DOHH2 (cell line): ENCODE measurements around the gene PMPCA.

Source experiments
- H3F3A ChIP-seq: fragments of 200-600 bp; sonication (generic), shearing (Covaris generic); 2 replicates; pipeline ENCODE4 v1.6.0; 2016; ENCODE audit warnings: antibody characterized with exemption, mild to moderate bottlenecking; ENCODE audit not compliant: control insufficient read depth, insufficient read depth
- H3K27ac ChIP-seq: fragments of 200-600 bp; sonication (generic); 2 replicates; pipeline ENCODE4 v1.5.1; 2014; ENCODE audit warnings: low read depth, mild to moderate bottlenecking, low read length, moderate library complexity
- H3K27me3 ChIP-seq: fragments of 200-600 bp; sonication (generic); 2 replicates; pipeline ENCODE4 v1.6.1; 2014; ENCODE audit warnings: mild to moderate bottlenecking, low read length, mixed read lengths; ENCODE audit not compliant: control insufficient read depth
- H3K36me3 ChIP-seq: fragments of 200-600 bp; sonication (generic); 2 replicates; pipeline ENCODE4 v1.6.1; 2014; ENCODE audit warnings: mild to moderate bottlenecking, low read length, moderate library complexity, mixed read lengths; ENCODE audit not compliant: control insufficient read depth
- H3K4me1 ChIP-seq: fragments of 200-600 bp; sonication (generic); 2 replicates; pipeline ENCODE4 v1.6.1; 2014; ENCODE audit warnings: mild to moderate bottlenecking, low read length, mixed read lengths; ENCODE audit not compliant: control insufficient read depth
- H3K4me2 ChIP-seq: fragments of 200-600 bp; sonication (generic); 2 replicates; pipeline ENCODE4 v1.6.0; 2014; ENCODE audit warnings: mild to moderate bottlenecking, low read length, moderate library complexity
- H3K4me3 ChIP-seq: fragments of 200-600 bp; sonication (generic); 2 replicates; pipeline ENCODE4 v1.5.1; 2014; ENCODE audit warnings: mild to moderate bottlenecking, low read length, mixed read lengths
- H3K79me2 ChIP-seq: fragments of 200-600 bp; sonication (generic); 2 replicates; pipeline ENCODE4 v1.6.1; 2014; ENCODE audit warnings: mild to moderate bottlenecking, low read length, mixed read lengths; ENCODE audit not compliant: control insufficient read depth
- H3K9me2 ChIP-seq: fragments of 200-600 bp; sonication (generic); replicated peaks from 2 replicates; pipeline ENCODE4 v1.6.1; 2014; ENCODE audit warnings: mild to moderate bottlenecking, low read length, mixed read lengths; ENCODE audit not compliant: control insufficient read depth
- H3K9me3 ChIP-seq: fragments of 200-600 bp; sonication (generic); 2 replicates; pipeline ENCODE4 v1.6.1; 2014; ENCODE audit warnings: antibody characterized with exemption, low read length, mixed read lengths; ENCODE audit not compliant: control insufficient read depth, insufficient read depth
- H4K20me1 ChIP-seq: fragments of 200-600 bp; sonication (generic); 2 replicates; pipeline ENCODE4 v1.6.0; 2014; ENCODE audit warnings: low read depth, mild to moderate bottlenecking, antibody characterized with exemption, low read length, moderate library complexity; ENCODE audit not compliant: control insufficient read depth, insufficient read depth
- CTCF ChIP-seq: fragments of 200-600 bp; sonication (generic); IDR thresholded peaks from one replicate; pipeline ENCODE4 v1.5.1; 2014; ENCODE audit warnings: antibody characterized with exemption, mild to moderate bottlenecking, low read depth, low read length; ENCODE audit not compliant: poor library complexity, severe bottlenecking
- EZH2phosphoT487 ChIP-seq: fragments of 200-600 bp; sonication (generic); IDR thresholded peaks from 2 replicates; pipeline ENCODE4 v1.6.1; 2017; ENCODE audit warnings: borderline replicate concordance, mild to moderate bottlenecking, antibody characterized with exemption, low read length, moderate library complexity, mixed read lengths

Gene PMPCA

GRCh38 chr9:136443687-136444086 is 33.2 kb downstream of the PMPCA start:
- H3K27ac ChIP-seq, result no peak overlapping the region
- no peak overlapping the region for H3K4me2 ChIP-seq
- H3K36me3 ChIP-seq, result peaks cover 67% of the 10 kb centered on the region
- peaks cover 5% of the 10 kb centered on the region for H3K4me1 ChIP-seq
- no peaks in the 10 kb centered on the region for H3K27me3 ChIP-seq
- H3K9me2 ChIP-seq, result no peaks in the 10 kb centered on the region
- H3F3A ChIP-seq, result peaks cover 9% of the 10 kb centered on the region; the same call in 1 of the 2 replicates
- no peak for TF ChIP-seq EZH2phosphoT487
- no peak for TF ChIP-seq CTCF
- no peaks in the 10 kb centered on the region for H3K9me3 ChIP-seq
- no peak overlapping the region for H3K4me3 ChIP-seq
- no peaks in the 10 kb centered on the region for H4K20me1 ChIP-seq
- H3K79me2 ChIP-seq, result peaks cover 8% of the 10 kb centered on the region

GRCh38 chr9:136444102-136444501 is 33.6 kb downstream of the PMPCA start:
- H3K36me3 ChIP-seq, result peaks cover 71% of the 10 kb centered on the region
- H3F3A ChIP-seq, result peaks cover 9% of the 10 kb centered on the region; the same call in 1 of the 2 replicates
- H3K27ac ChIP-seq, result no peak overlapping the region
- H3K27me3 ChIP-seq, result no peaks in the 10 kb centered on the region
- no peaks in the 10 kb centered on the region for H3K9me2 ChIP-seq
- no peaks in the 10 kb centered on the region for H3K9me3 ChIP-seq
- TF ChIP-seq EZH2phosphoT487 (no peak), CTCF (no peak)
- H3K4me3 ChIP-seq, result no peak overlapping the region
- H3K4me2 ChIP-seq, result no peak overlapping the region
- no peaks in the 10 kb centered on the region for H4K20me1 ChIP-seq
- peaks cover 5% of the 10 kb centered on the region for H3K4me1 ChIP-seq
- H3K79me2 ChIP-seq, result peaks cover 4% of the 10 kb centered on the region

- no peaks in the 10 kb centered on the region for H3K9me2 ChIP-seq
- no peak overlapping the region for H3K4me3 ChIP-seq
- no peak overlapping the region for H3K4me2 ChIP-seq
- no peaks in the 10 kb centered on the region for H3K4me1 ChIP-seq
- peaks cover 78% of the 10 kb centered on the region for H3K36me3 ChIP-seq
- H3K27ac ChIP-seq, result no peak overlapping the region
- TF ChIP-seq EZH2phosphoT487, result no peak
- TF ChIP-seq CTCF, result no peak
- H4K20me1 ChIP-seq, result no peaks in the 10 kb centered on the region
- H3F3A ChIP-seq, result peaks cover 1% of the 10 kb centered on the region; the same call in 1 of the 2 replicates
- H3K79me2 ChIP-seq, result no peaks in the 10 kb centered on the region
- no peaks in the 10 kb centered on the region for H3K27me3 ChIP-seq
- H3K9me3 ChIP-seq, result no peaks in the 10 kb centered on the region
Measured at GRCh38 chr9:136445799-136446198, 35.3 kb downstream of the PMPCA start.
